Stomach (tissue), 9 donors: Measurements from ENCODE around the gene CARMIL3. TPM values are rescaled to one million over a fixed set of nuclear protein-coding genes. Genes with fewer than 3 reads are reported as not detected.
A peak's percentile ranks its signal among the peaks of the same experiment; 100 is the strongest.

Experiments used
- DNase-seq, 2 donors: peaks; one replicate each; pipeline versions ENCODE4 v3.0.0 to v3.0.0-alpha.2; 2013 to 2019
- H3K27ac ChIP-seq, 5 donors: fragments of 200-600 bp in 4 of 5; sonication (generic) in 4 of 5; one replicate each; pipeline ENCODE4 v1.5.1; 2013 to 2019; ENCODE audit warnings: mild to moderate bottlenecking in 1 of 5, moderate library complexity in 1 of 5
- H3K27me3 ChIP-seq, 3 donors: fragments of 200-600 bp; sonication (generic); one replicate each; pipeline ENCODE4 v1.5.1; 2017 to 2019; ENCODE audit warnings: mixed run types in 1 of 3
- H3K36me3 ChIP-seq, 4 donors: fragments of 200-600 bp; sonication (generic); 1 replicate in 3 of 4; 2 replicates in 1 of 4; pipeline ENCODE4 v1.5.1; 2016 to 2019
- H3K4me1 ChIP-seq, 4 donors: fragments of 200-600 bp; sonication (generic); one replicate each; pipeline ENCODE4 v1.5.1; 2016 to 2019
- H3K4me3 ChIP-seq, 4 donors: fragments of 200-600 bp; sonication (generic) in 3 of 4; one replicate each; pipeline ENCODE4 v1.5.1; 2016 to 2019; ENCODE audit warnings: mild to moderate bottlenecking in 1 of 4
- H3K9me3 ChIP-seq, 4 donors: fragments of 200-600 bp; sonication (generic); one replicate each; pipeline ENCODE4 v1.5.1; 2016 to 2019
- EP300 ChIP-seq: sonication (generic); formaldehyde crosslinking; IDR thresholded peaks from one replicate; pipeline ENCODE4 v1.6.1; 2017; ENCODE audit warnings: antibody characterized with exemption
- POLR2A ChIP-seq, 4 donors: fragments of 450-650 bp; IDR thresholded peaks; one replicate each; pipeline ENCODE4 v1.6.1; 2016; ENCODE audit warnings: antibody characterized with exemption in 4 of 4, control low read depth in 2 of 4, mild to moderate bottlenecking in 1 of 4, moderate library complexity in 1 of 4
- POLR2AphosphoS5 ChIP-seq, 3 donors: sonication (generic); formaldehyde crosslinking; IDR thresholded peaks; one replicate each; pipeline ENCODE4 v1.6.1; 2016; ENCODE audit warnings: antibody characterized with exemption in 3 of 3
- whole genome bisulfite sequencing, 5 donors: extraction: QIAGEN DNeasy Blood & Tissue Kit in 3 of 5; methylation state at CpG; one replicate each; pipeline versions ENCODE4 v1.1.5 to v1.1.7; 2013 to 2018; 5-methylcytosine and 5-hydroxymethylcytosine counted together
- intact Hi-C: fragments of 100-400 bp; cut with DNase I; formaldehyde crosslinking; loops from one replicate; pipeline ENCODE4 v1.15.1; 2023; ENCODE audit warnings: low total_unique reads
- polyA plus RNA-seq, 3 donors: library from polyadenylated mRNA; stranded (reverse); fragments of 200-250 nt; gene quantifications; one replicate each; pipeline ENCODE4 v1.2.3, GENCODE V29; 2013
- total RNA-seq, 5 donors: library from RNA; depleted of rRNA; stranded (reverse); fragments of >200 nt; gene quantifications; one replicate each; pipeline versions ENCODE4 v1.1.0 to v1.2.3, GENCODE V29; 2014 to 2016
- TF ChIP-seq, protein P1 (sequence below), 7 experiments: fragments of 450-650 bp in 4 of 7; fragments of 200-600 bp in 3 of 7; sonication (generic) in 3 of 7; IDR thresholded peaks; one replicate each; pipeline ENCODE4 v1.5.1; 2016 to 2019; ENCODE audit warnings: antibody characterized with exemption in 7 of 7, control low read depth in 2 of 7, mild to moderate bottlenecking in 1 of 7
- donor health status: healthy with polysubstance abuse.
- donor health status: Bipolar disorder and iron deficiency.
- donor health status: healthy.

Gene CARMIL3
- total and polyA plus RNA-seq, 8 donors = 0.14 to 2.0 (median 0.50) TPM; not detected in 2

DNA sequence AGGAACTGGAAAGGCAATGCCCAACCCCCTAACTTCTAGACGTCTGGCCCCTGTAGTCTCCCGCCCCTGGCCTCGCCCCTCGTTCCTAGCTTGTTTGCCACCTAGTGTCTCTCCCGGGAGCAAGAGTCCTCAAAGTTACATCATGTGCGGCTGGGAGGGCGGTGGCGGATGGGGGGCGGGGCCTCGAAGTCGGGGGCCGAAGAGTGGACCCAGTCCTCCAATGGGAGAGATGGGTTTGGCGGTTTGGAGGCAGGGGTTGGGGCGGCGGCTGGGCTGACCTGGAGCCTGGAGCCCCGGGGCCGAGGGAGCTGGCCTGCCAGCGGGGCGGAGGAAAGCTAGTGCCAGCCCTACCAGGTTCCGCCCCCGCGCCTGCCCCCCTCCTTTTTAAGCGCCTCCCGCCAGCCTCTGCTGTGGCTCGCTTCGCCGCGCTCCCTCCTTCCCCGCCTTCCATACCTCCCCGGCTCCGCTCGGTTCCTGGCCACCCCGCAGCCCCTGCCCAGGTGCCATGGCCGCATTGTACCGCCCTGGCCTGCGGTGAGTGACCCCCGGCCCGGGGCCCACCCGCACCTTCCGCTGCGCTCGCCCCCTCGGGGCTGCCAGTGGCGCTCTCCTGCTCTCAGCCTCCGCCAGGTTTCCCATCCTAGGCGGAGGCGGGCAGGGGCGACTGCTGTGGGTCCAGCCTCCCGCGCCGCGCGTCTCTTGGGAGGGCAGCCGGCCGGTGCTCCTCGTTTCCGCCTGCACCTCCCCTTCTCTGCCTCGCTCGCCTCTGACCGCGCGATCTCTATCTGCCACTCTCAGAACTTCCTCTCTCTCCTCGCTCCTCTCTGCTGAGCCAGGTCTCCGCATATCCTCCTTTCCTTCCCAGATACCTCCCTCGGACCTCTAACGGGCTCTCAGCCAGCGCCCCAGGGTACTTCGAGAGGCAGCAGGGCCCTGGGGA, 42.4 kb downstream of the CARMIL3 start, which contains the start of gene PCK2:
Gene PCK2 (plus strand): TSS at position 411 of the 940 bp plus-strand sequence. CDS start 95 bp downstream, at position 506.
- H3K4me1 ChIP-seq = peaks cover 10 to 54% (median 39%) of the 10 kb centered on the region in 4 donors
- peak within 1 kb of the TSS; percentile 70 to 85 (median 74) for H3K4me3 ChIP-seq
- peaks cover 0 to 15% (median 14%) of the 10 kb centered on the region in 4 donors for H3K36me3 ChIP-seq
- TF ChIP-seq POLR2A (IDR thresholded peaks at IDR 0.05) = peak in 1 of 4 donors; percentile 26
- TF ChIP-seq POLR2AphosphoS5 (IDR thresholded peaks at IDR 0.05) = peak in 2 of 3 donors; percentile 31 to 50
- TF ChIP-seq, protein P1, sequence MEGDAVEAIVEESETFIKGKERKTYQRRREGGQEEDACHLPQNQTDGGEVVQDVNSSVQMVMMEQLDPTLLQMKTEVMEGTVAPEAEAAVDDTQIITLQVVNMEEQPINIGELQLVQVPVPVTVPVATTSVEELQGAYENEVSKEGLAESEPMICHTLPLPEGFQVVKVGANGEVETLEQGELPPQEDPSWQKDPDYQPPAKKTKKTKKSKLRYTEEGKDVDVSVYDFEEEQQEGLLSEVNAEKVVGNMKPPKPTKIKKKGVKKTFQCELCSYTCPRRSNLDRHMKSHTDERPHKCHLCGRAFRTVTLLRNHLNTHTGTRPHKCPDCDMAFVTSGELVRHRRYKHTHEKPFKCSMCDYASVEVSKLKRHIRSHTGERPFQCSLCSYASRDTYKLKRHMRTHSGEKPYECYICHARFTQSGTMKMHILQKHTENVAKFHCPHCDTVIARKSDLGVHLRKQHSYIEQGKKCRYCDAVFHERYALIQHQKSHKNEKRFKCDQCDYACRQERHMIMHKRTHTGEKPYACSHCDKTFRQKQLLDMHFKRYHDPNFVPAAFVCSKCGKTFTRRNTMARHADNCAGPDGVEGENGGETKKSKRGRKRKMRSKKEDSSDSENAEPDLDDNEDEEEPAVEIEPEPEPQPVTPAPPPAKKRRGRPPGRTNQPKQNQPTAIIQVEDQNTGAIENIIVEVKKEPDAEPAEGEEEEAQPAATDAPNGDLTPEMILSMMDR (IDR thresholded peaks at IDR 0.05) = peak in 1 of 7 experiments; percentile 8
- no peak for TF ChIP-seq EP300
- H3K27ac ChIP-seq = peak within 1 kb of the TSS; percentile 94 to 99 (median 95)
- 0% methylated on average over 47 to 68 of the region's 68 CpGs for WGBS, 5 donors
- H3K9me3 ChIP-seq = no peaks in the 10 kb centered on the region
- DNase-seq = peak; percentile 94 to 96
- H3K27me3 ChIP-seq = no peaks in the 10 kb centered on the region
- intact Hi-C loops = no loop called here

DNA sequence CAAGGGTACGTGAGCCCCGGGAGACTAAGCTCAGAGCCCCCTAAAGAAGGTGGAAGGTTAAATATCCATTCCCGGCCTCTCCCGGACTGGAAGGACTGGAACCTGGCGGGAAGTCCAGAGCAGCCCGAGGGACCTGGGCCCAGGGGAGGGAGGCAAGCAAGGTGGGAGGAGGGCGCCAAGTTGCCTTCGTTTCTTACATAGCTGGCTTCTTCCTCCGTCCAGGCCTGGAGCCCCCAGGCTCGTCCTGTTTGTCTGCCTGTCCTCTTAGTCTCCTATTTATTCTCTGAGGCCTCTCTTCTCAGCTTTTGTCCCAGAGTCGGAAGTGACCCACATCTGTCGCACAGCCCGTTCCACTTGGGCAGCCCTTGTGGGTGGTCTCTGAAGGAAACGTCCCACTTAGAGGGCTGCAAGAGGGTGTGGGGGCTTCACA, 43.0 kb downstream of the CARMIL3 start:
- Histone ChIP-seq H3K36me3 (peaks cover 0 to 21% (median 20%) of the 10 kb centered on the region in 4 donors), H3K4me3 (peak overlapping the region; percentile 70 to 85 (median 74)), H3K4me1 (peaks cover 10 to 57% (median 40%) of the 10 kb centered on the region in 4 donors), H3K9me3 (no peaks in the 10 kb centered on the region), H3K27ac (peak overlapping the region; percentile 94 to 99 (median 95)), H3K27me3 (no peaks in the 10 kb centered on the region)
- WGBS, 5 donors = 8 to 12% (median 10%) methylated on average over 14 of the region's 14 CpGs
- TF ChIP-seq, protein P1 (IDR thresholded peaks at IDR 0.05) = no peak
- TF ChIP-seq POLR2A (IDR thresholded peaks at IDR 0.05) (no peak), EP300 (no peak), POLR2AphosphoS5 (IDR thresholded peaks at IDR 0.05) (no peak)
- intact Hi-C loops = no loop called here
- DNase-seq = no peak

DNA sequence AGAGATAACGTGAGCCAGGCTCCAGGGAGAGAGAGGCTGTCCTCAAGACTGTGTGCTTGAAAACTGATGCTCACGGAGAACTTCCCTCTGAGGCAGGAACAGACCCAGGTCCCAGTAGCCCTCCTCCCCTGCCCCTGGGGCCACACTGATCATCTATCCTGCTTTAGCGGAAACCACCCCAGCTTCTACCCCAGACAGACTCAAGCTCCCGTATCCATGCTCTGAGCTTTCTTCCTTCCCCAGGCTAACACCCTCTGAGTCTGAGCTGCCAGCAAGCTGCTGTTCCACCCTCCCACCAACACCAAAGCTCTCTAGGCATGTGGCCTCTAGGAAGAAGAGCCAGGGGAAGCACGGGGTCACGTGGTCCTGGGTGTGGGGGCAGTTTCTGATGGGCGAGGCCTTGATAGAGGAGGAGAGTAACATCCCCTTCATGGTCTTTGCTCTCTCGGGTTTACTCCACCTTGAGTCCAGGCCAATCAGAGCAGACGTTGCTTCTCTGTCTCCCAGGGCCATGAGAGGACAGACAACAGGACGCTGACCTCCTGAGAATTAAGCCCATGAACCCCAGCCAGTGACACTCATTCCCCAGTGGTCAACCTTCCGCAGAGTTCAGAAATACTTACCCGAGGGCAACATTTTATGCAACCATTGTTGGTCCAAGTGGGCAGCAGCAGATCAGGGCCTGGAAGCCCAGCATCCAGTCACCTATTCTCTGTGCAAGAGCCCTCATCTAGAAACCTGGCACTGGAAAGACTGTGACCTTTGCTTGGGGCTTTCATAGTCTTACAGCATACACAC, 43.7 kb downstream of the CARMIL3 start:
- H3K27me3 ChIP-seq = no peaks in the 10 kb centered on the region
- peak overlapping the region; percentile 94 to 99 (median 95) for H3K27ac ChIP-seq
- peak overlapping the region; percentile 70 to 85 (median 74) for H3K4me3 ChIP-seq
- no peak for TF ChIP-seq EP300
- TF ChIP-seq, protein P1 (IDR thresholded peaks at IDR 0.05) = no peak
- TF ChIP-seq POLR2A (IDR thresholded peaks at IDR 0.05) = no peak
- no peak for TF ChIP-seq POLR2AphosphoS5 (IDR thresholded peaks at IDR 0.05)
- intact Hi-C loops = no loop called here
- no peaks in the 10 kb centered on the region for H3K9me3 ChIP-seq
- 57 to 63% (median 59%) methylated on average over 12 of the region's 12 CpGs for WGBS, 5 donors
- DNase-seq = peak in 1 of 2 donors; percentile 66
- peaks cover 10 to 55% (median 40%) of the 10 kb centered on the region in 4 donors for H3K4me1 ChIP-seq
- peaks cover 0 to 27% (median 25%) of the 10 kb centered on the region in 4 donors for H3K36me3 ChIP-seq
